H54 (cell line): Measurements from ENCODE around the gene PCSK6.

ENCODE experiments used
- DNase-seq: peaks from one replicate; pipeline ENCODE4 v3.0.0; 2011; ENCODE audit warnings: low spot score, mixed read lengths; ENCODE audit not compliant: insufficient read length
- FAIRE-seq: peaks from 3 replicates; lab custom pipeline; 2011; peaks lifted over from hg19 to GRCh38; lab: Jason Lieb, UNC
- POLR2A ChIP-seq: IDR thresholded peaks from 2 replicates; pipeline ENCODE4 v1.6.1; 2011; ENCODE audit warnings: low read depth, mild to moderate bottlenecking, low read length

Gene PCSK6

GRCh38 chr15:101489599-101490407 lies at the start of gene PCSK6:
Gene PCSK6, minus strand, starts transcription at chr15:101489707. Its CDS starts 37 bp downstream, at chr15:101489670.
- no peak for FAIRE-seq
- no peak for TF ChIP-seq POLR2A
- no peak for DNase-seq

DNA sequence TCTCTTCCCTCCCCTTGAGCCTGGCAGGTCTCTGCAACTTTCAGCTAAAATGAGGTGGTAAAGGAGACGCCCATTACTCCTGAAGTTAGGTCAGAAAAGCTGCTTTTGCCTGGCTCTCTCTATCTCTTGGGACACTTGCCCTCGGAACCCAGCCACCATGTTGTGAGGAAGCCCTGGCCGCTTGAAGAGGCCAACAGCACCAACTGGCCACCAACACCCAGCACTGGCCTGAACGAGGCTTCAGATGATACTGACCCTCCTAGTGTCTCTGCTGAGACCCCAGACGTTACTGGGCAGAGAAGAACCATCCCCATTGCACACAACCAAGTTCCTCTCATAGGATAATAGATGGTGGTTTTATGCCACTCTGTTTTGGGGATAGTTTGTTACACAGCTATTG lies 49.5 kb upstream of the PCSK6 start:
- FAIRE-seq (no peak), DNase-seq (no peak)
- TF ChIP-seq POLR2A: no peak

DNA sequence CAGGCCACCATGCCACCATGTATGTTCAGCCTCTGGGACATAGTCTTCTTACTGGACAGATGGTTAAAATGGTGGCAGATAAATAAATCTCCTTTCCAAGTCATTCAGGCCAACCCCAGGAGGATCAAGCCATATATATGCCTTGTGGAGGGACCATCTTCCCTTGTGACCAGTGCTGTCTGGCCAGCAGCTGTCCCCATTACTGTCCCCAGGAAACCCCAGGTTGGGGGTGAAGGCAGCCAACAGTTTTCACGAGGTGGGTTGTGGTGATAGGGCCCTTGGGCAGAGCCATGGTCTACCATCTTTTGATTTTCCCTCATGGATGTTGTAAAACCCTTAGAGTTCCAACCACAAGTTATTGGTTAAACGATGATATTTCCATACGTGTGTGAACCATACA lies 48.7 kb upstream of the PCSK6 start:
- no peak for FAIRE-seq
- DNase-seq: no peak
- no peak for TF ChIP-seq POLR2A

GRCh38 chr15:101537483-101538080 lies 48.1 kb upstream of the PCSK6 start:
- no peak for TF ChIP-seq POLR2A
- DNase-seq: no peak
- no peak for FAIRE-seq

DNA sequence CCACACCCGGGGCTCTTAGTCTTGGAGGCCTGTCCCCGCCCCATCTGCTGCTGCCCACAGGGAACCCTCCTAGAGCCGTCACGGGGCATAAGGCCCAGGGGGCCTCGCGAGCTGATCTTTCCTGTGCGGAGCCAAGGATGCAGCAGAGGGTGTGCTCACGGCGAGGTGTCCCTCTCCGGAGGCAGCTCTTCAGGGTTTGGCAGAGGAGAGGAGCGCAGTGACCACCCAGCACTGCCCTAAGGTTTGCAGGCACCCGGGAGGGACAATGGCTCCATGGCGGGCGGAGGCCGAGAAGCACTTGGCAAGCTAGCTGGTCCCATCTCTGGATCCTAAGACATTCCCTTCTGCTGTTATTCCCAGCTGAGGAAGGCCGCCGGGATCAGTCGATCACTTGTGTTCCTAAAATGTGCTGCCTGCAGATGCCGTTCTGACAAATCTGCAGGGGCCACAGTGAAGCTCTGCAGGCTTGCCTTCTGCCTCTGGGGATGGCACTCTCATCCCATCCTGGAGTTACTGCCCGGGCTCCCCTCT lies 47.4 kb upstream of the PCSK6 start:
- FAIRE-seq (no peak), DNase-seq (no peak)
- TF ChIP-seq POLR2A: no peak

DNA sequence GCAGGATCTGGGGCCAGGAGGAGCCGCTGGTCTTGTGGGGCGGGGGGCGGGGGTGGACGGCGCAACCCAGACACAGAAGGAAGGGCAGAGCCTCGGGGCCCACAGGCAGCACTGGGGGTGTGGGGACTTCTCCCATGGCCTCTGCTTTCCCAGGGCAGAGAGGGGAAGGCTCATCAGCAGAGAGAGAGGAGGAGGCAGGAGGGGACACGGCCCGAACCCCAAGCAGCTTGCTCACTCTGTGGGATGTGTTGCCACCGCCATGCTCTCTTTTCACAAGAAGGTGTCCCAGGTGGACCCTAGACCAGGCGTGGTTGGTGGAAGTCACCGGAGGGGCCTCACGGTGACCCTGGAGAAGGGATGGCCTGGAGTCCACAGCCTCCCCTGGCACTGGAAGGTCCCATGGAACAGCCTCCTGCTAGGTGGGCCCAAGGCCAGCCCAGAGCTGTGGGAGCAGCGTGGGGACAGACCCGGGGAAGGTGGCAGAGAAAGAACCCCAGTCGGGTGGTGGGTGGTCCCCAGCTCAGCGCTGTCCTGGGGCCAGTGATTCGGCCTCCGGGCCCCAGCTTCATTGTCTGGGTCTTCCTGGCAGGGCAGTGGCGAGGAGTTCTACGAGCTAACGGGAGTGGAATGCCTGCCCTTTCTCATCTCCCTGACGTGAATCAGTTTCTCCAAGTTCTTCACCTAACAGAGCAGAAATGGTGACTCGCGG lies 46.8 kb upstream of the PCSK6 start:
- no peak for TF ChIP-seq POLR2A
- FAIRE-seq (no peak), DNase-seq (no peak)

GRCh38 chr15:101535170-101535902 lies 45.8 kb upstream of the PCSK6 start:
- TF ChIP-seq POLR2A: no peak
- FAIRE-seq (no peak), DNase-seq (no peak)

DNA sequence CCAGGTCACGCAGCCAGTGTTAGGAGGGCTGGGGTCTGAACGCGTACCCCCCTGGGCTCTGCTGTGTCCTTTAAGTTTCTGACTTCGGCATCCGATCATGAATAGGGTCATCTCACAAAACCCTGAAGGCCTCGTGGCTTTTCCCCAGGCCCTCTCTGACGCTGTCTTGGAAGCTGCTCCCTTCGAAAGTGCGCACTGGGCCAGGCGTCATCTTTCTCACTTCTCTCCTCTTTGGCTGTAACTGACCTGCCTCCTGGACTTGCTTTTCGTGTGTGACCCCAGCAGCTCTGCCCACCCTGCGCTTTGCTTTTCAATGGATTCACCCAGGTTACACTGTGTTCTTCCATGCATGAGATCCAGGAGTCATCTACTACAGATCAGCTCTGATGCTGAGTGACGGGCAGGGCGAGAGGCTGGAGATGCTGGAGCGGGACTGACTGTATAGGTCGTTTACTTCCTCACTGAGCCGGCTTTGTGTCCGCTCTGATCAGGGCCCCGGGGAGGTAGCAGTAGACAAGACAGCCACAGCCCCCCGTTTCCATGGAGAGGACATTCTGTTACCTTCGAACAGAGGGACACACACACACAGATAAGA lies 45.0 kb upstream of the PCSK6 start:
- no peak for TF ChIP-seq POLR2A
- no peak for DNase-seq
- FAIRE-seq: no peak

GRCh38 chr15:101533371-101534140 lies 44.0 kb upstream of the PCSK6 start:
- FAIRE-seq (no peak), DNase-seq (no peak)
- TF ChIP-seq POLR2A: no peak

DNA sequence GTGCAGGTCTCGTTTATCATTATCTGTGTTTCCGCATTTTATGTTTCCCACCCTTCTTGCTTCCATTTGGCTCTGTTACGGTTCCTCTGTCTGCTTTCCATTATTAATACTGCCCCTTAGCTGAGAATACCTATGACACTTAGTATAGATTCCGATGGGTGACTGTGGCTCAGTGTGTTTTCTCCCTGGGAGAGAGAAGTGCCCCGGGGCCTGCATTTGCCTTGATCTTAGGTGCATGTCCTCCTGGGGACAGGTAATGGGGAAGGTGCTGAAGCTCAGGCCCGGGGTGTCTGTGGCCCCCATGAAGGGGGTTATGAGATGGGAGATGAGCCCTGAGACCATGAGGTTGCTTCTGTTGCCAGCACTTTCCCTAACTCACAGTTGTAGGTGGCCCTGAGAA lies 43.4 kb upstream of the PCSK6 start:
- FAIRE-seq (no peak), DNase-seq (no peak)
- no peak for TF ChIP-seq POLR2A

GRCh38 chr15:101531170-101531569 lies 41.7 kb upstream of the PCSK6 start:
- FAIRE-seq (no peak), DNase-seq (no peak)
- TF ChIP-seq POLR2A: no peak

- FAIRE-seq (no peak), DNase-seq (no peak)
- no peak for TF ChIP-seq POLR2A
Measured at GRCh38 chr15:101530224-101530958, 40.9 kb upstream of the PCSK6 start.
